ENCODE results near the gene ACE.
A peak's percentile ranks its signal among the peaks of the same experiment; 100 is the strongest.

The ACE gene

DNA sequence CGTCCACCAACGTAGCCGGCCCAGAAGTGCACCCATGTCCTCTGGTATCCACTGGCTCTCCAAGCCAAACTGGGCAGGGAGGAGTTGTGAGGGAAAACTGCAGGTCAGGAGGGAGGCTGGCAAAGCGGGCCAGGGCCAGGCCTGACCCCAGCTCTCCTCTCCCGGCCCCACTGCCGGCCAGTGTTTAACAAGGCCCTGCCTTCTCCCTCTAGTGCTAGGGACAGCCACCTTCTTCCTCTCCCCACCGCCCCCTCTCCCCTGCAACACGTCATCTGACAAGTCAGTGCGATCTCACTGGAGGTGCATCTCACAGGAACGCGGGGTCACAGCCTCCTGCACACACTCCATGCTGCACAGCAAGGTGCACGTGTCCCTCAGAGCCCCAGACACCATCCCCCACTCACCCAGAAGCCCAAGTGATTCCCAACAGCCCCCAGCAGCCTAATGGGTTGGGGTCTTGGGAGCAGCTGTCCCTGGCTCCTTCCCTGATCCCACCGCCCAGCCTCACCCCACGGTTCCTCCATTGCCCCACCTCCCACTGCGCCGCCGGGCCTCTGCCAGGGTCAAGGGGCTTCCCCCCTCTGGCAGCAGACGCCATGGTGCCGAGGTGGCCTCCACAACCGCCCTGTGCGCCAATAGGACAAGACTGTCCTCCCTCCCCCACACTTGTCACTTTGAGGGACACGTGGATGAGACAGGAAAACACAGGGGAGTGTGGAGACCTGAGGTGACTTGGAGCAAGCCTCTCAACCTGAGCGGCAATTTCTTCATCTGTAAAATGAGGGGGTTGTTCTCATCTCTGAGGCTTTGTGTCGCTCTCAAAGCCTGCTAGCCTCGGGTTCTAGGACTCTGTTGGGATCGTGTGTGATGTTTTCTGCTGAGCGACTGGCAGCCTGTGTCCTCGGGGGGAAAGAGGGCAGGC, 1.1 kb upstream of the ACE start:
- no peak for DNase-seq

DNA sequence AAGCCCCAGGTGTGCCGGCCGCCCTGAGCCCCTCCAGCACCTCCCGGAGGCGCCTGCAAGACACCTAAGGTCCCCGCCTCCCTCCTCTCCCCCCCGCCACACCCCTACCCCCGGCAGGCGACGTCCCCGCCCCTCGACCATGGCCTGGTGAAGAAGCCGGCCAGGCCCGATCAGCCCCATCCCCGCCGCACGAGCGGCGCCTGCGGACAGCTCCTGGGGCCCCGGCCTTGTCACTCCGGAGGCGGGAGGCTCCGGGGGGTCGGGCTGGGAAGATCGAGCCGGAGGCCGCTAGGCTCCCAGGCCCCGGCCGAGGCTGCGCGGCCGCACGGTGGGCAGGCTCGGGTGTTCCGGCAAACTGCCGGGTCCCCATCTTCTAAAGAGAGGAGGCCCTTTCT, 405 bp upstream of the ACE start:
- DNase-seq: peak in 1 of 2 experiments; percentile 46

DNA sequence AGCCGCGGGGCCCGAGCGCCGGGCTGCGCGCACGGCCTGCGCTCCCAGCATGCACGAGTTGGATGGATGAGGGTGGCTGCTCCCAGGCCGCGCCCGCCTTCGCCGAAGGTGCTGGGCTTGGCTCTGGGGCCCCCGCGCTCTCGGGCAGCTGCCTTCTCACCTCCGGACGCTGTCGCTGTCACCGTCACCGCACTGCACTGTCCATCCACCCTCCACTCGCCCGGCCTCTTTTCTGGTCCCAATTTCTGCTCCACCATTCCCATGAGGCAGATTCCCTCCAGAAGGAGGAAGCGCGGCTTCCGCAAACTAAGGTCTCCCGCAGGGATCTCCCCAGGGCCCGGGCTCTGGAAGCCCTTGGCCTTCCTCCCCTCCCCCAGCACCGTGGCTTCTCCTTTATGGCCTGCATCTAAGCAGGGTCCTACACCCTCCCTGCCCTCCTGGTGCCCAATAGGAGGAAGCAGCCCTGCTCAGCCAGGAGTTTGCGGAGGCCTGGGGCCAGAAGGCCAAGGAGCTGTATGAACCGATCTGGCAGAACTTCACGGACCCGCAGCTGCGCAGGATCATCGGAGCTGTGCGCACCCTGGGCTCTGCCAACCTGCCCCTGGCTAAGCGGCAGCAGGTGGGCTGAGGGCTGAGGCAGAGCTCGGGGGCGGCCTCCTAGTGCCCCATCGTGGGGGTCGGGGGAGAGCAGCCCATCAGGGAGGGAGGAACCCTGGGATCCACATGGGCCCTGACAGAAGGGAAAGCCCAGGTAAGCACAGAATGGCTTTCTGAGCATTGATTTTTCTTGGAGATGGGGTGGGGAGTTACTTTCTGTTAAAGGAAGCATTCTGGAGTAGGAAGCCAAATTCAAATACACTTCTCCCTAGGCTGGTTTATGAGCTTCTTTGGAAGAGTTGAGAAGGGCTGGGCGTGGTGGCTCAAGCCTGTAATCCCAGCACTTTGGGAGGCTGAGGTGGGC, 899 bp downstream of the ACE start:
- no peak for DNase-seq

DNA sequence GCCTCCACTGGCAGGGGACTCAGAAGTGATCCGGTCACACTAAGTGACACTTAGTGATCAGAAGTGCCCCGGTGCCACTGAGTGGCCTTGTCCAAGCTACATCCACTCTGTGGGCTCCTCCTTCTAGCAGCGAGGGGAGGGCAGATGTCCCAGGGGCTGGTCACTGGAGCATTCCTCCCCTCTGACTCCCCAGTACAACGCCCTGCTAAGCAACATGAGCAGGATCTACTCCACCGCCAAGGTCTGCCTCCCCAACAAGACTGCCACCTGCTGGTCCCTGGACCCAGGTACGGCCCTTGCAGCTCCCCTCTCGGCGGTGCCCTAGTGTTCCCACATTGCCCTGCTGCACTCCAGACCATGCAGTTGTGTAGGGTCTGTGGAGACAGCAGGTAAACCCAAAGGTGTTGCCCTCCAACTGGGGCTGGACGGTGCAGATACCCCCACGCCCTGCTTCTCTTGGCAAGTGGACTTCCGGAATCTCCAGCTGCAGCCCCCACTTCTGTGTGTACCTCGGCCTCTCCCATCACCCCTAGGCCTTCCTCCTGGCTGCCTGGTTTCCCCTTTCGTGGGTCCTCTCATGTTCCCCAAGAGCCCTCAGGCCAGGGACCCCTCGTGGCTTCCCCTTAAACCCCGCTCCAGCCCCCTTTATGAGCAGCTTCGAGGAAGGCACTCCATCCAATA, 2.1 kb downstream of the ACE start:
- peak; percentile 28 to 30 for DNase-seq

DNA sequence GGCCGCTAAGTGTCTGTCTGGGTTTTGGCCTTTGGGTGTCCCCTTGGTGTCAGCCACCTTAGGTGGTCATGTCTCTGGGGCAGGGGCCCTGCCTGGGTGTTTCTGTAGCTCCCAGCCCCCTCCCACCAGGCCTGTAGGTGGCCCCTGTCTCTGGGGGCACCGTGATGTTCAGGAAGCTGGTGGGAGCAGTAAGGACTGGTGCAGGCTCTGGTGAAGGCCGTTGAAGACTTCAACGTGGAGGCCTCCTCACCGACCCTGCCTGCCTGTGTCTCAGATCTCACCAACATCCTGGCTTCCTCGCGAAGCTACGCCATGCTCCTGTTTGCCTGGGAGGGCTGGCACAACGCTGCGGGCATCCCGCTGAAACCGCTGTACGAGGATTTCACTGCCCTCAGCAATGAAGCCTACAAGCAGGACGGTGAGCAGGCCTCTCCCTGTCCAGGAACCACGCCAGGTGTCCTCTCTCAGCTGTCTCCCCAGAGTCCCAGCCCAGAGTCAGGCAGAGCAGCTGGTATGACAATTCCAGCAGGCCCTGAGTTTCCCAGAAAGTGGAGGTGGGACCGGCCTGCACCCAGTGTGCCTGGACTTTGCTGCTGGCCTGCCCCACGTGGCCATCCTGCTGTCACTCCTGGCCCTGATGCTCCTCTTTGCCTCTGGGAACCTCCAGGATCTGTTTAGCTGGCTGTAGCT, 2.8 kb downstream of the ACE start:
- DNase-seq: no peak

DNA sequence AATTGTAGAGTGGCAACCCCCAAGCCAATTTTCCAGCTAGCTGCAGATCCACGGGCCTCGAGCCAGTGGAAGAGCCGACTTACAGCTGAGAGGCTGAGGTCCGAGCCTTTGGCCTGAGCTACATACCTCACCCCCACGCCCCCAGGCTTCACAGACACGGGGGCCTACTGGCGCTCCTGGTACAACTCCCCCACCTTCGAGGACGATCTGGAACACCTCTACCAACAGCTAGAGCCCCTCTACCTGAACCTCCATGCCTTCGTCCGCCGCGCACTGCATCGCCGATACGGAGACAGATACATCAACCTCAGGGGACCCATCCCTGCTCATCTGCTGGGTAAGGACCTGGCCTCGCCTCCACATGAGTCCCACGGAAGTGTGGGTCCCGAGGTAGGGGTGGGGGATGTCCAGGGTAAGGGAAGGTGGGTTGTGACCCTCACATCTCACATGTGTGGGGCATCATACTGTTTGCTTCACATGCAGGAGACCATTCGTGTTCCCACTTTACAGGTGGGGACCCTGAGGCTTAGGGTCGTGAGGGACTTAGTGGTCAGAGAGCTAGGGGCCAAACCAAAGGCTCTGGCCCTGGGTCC, 3.4 kb downstream of the ACE start:
- DNase-seq: no peak

DNA sequence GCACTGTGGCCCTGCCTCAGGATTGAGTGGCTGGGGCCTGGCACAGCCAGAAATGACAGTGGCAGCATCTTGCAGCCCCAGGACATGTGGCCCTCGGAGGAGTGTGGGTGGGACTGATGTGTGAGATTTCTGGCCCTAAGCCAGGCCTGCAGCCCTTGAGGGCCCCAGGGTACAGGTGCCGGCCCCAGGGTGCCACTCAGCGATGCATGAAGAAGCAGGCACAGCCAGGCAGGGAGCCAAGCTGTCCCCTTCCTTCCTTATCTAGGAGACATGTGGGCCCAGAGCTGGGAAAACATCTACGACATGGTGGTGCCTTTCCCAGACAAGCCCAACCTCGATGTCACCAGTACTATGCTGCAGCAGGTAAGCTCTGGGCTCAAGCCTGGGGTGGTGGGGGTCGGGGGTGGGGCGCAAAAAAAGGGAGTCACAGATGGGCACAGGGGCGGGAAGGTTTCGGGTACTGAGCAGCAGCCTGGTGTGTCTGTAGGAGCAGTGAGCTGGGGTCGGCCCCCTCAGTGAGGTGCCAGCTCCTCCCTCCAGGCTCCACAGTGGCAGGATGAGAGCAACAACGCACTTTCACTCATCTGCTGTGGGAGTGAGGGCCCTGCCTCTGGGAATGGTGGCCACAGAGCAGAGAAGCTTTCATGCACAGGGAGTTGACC, 4.1 kb downstream of the ACE start:
- peak; percentile 79 to 81 for DNase-seq

DNA sequence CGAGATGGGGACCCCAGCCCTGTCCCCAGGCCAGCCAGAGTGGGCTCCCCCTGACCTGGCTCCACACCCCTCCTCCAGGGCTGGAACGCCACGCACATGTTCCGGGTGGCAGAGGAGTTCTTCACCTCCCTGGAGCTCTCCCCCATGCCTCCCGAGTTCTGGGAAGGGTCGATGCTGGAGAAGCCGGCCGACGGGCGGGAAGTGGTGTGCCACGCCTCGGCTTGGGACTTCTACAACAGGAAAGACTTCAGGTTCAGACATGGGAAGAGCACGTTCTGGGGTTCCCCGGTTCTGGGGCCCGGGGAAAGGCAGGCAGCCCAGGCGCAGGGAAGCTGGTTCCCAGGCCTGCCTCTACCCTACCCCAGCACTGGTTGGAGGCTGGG, 4.6 kb downstream of the ACE start:
- DNase-seq: no peak

DNA sequence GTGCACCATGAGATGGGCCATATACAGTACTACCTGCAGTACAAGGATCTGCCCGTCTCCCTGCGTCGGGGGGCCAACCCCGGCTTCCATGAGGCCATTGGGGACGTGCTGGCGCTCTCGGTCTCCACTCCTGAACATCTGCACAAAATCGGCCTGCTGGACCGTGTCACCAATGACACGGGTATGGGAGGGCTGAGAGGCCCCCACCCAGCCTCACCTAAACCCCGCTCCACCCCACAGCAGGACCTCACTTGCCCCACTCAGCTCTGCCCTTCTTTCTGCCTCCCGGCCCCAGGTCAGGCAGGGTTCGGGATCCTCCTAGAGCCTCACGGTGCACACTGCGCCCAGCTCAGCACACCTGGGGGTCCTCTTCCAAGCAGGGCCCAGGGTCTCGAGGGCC, 5.6 kb downstream of the ACE start:
- no peak for DNase-seq

DNA sequence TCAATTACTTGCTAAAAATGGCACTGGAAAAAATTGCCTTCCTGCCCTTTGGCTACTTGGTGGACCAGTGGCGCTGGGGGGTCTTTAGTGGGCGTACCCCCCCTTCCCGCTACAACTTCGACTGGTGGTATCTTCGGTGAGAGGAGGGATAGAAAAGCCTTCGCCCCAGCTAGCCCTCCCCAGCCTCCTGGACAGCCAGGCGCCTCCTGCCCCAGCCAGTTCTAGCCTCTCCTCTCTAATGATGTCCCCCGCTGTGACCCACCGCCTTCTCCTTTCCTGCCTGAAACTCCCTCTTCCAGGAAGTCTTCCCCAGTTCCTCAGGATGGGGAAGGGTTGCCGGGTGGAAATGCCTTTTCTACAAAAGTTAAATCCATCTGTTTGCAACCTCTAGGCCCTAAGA, 6.2 kb downstream of the ACE start:
- DNase-seq: no peak

DNA sequence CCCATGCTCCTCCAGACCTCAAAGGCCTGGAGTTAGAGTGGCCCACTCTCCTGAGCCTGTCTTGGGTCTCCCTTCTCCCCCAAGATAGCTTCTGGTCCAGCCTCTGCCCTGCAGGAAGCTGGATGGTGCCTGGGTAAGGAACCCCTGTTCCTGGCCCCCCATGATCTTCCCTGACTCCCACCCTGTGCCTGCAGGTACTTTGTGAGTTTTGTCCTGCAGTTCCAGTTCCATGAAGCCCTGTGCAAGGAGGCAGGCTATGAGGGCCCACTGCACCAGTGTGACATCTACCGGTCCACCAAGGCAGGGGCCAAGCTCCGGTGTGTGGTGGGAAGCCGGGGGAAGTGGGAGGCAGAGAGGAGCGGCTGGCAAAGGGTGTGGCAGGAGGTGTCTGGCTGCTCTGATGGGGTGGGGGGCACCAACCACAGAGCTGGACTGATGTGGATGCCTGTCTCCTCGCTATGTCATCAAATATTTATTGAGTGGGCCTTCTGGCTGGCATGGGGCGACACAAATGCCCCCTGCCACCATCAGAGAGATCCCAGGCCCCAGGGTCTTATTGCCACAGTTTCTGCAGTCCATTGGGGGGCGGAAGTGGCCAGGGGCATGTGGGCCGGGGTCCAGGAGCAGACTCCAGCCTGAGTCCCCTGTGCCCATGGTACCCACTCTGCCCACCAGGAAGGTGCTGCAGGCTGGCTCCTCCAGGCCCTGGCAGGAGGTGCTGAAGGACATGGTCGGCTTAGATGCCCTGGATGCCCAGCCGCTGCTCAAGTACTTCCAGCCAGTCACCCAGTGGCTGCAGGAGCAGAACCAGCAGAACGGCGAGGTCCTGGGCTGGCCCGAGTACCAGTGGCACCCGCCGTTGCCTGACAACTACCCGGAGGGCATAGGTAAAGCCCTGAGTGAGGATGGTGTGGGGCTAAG, 7.1 kb downstream of the ACE start:
- no peak for DNase-seq

DNA sequence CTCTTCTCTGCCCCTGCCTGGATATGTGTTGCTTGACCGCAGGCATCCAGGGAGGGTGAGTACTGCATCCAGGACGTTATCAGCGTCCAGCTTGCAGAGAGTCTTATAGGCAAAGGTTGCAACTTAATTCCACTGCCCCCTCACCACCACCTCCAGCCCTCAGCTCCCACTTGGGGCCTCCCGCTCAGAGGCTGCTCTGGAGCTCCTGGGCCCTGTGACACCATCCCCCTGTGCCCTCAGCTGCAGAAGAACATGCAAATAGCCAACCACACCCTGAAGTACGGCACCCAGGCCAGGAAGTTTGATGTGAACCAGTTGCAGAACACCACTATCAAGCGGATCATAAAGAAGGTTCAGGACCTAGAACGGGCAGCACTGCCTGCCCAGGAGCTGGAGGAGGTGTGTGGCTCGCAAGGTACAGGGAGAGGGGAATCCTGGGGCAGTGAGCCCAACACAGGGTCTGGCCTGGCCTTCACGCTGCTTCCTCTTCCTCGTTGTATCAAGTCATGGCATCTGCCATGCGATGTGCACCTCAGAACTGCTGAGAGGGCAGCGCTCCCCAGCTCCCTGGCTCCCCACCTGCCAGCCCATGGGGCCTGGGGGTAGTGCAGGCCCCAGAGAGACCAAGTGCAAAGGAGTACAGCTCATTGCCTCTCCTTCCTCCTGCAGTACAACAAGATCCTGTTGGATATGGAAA, 9.6 kb downstream of the ACE start:
- DNase-seq: no peak

DNA sequence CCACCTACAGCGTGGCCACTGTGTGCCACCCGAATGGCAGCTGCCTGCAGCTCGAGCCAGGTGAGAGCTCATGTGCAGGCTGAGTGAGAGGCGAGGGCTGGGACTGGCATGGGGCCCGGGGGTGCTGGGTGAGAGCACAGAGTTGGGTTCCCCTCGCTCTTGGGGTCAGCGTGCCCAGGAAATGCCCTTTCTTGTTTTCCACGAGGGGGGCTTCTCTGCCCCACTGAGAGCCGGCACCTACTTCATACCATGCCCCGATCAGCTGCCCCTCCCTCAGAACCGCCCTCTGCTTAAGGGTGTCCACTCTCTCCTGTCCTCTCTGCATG, 10.1 kb downstream of the ACE start:
- no peak for DNase-seq

DNA sequence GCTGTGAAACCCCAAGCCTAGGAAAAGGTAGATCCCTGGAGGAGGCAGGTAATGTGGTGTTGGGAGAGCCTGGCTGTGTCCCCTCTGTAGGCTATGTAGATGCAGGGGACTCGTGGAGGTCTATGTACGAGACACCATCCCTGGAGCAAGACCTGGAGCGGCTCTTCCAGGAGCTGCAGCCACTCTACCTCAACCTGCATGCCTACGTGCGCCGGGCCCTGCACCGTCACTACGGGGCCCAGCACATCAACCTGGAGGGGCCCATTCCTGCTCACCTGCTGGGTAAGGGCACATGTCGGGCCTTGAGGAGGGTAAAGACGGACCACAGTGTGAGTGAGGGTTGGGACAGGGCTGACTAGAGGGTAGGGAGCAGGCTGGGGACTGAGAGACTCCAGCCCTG, 12.0 kb downstream of the ACE start:
- no peak for DNase-seq

DNA sequence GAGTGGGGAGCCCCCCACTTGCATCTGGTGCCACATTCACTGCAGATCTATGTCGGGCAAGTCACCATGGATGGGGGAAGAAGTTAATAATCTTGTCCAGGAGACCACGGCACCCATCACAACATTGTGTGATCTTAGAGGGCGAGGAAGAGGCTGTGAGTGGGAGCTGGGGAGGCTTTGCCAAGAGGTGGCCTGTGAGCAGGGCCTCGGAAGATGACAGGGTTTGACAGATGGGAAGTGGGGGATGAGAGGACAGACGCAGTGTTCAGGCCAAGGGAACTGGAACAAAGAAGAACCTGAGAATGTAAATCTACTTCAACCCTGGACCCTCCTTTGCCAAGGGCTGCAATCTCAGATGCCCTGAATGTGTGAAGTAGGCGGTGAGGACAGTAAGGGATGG, 12.4 kb downstream of the ACE start:
- no peak for DNase-seq

DNA sequence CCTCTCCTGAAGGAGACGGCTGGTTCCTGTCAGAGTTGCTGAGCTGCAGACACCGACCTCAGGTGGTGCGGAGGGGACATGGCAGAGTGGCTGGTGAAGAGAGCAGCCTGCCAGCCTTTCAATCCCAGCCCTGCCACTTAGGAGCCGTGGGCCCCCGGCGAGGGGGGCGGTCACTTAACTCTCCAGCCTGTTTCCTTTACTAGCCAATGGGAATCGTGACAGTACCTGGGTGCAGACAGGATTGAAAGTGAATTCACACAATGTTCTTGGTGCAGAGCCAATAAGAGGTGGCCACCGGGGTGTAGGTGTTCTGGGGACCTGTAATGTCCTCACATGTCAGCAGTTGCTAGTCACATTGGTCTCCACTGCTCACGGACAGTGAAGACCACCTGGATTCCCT, 13.5 kb downstream of the ACE start:
- no peak for DNase-seq

DNA sequence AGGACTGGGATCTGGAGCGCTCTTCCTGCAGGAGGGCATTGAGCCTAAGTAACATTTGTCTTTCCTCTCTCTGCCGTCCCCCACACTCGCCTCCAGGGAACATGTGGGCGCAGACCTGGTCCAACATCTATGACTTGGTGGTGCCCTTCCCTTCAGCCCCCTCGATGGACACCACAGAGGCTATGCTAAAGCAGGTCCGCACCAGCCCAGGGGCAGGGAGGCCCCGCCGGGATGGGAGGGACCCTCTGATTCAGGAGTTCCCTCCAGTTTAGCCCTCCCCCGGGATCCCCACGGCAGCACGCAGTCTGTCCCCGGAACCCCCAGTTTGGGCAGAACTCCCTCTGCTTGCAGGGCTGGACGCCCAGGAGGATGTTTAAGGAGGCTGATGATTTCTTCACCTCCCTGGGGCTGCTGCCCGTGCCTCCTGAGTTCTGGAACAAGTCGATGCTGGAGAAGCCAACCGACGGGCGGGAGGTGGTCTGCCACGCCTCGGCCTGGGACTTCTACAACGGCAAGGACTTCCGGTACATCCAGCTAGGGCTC, 14.1 kb downstream of the ACE start:
- no peak for DNase-seq

DNA sequence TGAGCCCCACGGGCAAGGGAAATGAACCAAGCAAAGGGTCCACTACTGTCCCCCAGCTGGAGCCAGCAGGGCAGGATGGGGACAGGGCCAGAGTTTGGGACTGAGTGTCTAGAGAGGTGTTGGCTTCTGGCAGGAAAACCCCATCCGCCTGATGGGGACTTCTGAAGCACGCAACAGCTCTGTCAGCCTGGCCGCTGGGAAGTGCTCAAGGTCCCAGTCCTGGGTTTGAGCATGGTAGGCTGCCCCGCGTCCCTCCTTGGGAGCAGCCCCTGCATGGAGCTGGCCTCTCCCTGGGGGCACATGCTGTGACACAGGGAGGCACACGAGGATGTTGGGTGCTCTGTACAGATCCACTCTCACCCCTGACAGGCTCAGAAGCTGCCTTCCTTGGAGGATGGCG, 14.6 kb downstream of the ACE start:
- no peak for DNase-seq

DNA sequence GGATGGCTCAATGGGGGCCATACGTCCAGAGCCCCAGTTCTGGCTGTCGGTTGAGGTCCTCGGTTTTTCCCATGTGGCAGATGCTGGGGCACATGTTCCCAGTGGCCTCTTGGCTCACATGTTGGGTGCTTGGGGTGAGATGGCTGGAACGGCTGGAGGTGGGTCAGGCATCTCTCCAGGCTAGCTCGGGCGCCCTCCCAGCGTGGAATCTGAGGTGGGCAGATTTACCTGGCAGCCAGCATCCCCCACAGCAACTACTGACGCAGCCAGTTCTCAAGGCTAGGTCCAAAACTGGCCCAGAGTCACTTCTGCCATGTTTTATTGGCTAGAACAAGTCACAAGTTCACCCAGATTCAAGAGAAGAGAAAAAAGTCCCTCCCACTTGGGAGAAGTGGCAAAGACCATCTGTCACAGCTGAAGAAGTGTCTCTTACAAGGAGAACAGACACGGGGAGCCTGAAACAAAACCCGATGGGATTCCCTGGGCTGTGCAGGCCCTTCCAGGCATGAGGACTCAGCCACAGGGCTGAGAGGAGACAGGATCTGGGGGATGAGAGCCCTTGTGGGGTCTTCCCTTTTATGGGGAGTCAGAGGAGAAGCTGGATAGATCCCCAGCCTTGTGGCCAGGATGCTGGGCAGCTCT, 15.2 kb downstream of the ACE start:
- no peak for DNase-seq

Data from NCI-H187 (cell line).